Testis (tissue), 3 donors: ENCODE results near the gene SNX8. TPM values are rescaled to one million over a fixed set of nuclear protein-coding genes. Genes with fewer than 3 reads are reported as not detected.

Experiments used
- DNase-seq: peaks from one replicate; pipeline ENCODE4 v3.0.0-alpha.2; 2019
- H3K27ac ChIP-seq, 2 donors: fragments of 200-600 bp; sonication (generic); one replicate each; pipeline ENCODE4 v1.5.1; 2019
- H3K27me3 ChIP-seq: fragments of 200-600 bp; sonication (generic); one replicate; pipeline ENCODE4 v1.5.1; 2019
- H3K36me3 ChIP-seq: fragments of 200-600 bp; sonication (generic); one replicate; pipeline ENCODE4 v1.5.1; 2017; ENCODE audit warnings: low read depth; ENCODE audit errors: missing control alignments
- H3K4me1 ChIP-seq: fragments of 200-600 bp; sonication (generic); one replicate; pipeline ENCODE4 v1.5.1; 2019
- H3K4me3 ChIP-seq, 2 donors: fragments of 200-600 bp; sonication (generic); one replicate each; pipeline ENCODE4 v1.5.1; 2017 to 2019
- H3K9me3 ChIP-seq: fragments of 200-600 bp; sonication (generic); one replicate; pipeline ENCODE4 v1.5.1; 2017
- CTCF ChIP-seq, 3 experiments: fragments of 450-650 bp in 2 of 3; fragments of 200-600 bp in 1 of 3; sonication (generic) in 1 of 3; IDR thresholded peaks; one replicate each; pipeline ENCODE4 v1.5.1; 2016 to 2019; ENCODE audit warnings: antibody characterized with exemption in 3 of 3, mild to moderate bottlenecking in 2 of 3, moderate library complexity in 1 of 3
- POLR2A ChIP-seq: fragments of 450-650 bp; IDR thresholded peaks from one replicate; pipeline ENCODE4 v1.6.1; 2017; ENCODE audit warnings: antibody characterized with exemption, mild to moderate bottlenecking, moderate library complexity
- WGBS, 2 donors: methylation state at CpG; one replicate each; pipeline ENCODE4 v1.1.5; 2018; 5-methylcytosine and 5-hydroxymethylcytosine counted together
- intact Hi-C: fragments of 100-400 bp; cut with DNase I; formaldehyde crosslinking; loops from one replicate; pipeline ENCODE4 v1.15.1; 2023; ENCODE audit warnings: low total_unique reads
- polyA plus RNA-seq: library from polyadenylated mRNA; stranded (reverse); fragments of 350-450 nt; fragmentation: Illumina TruSeq; extraction: RNeasy Lipid Tissue Mini Kit (QIAGEN cat#74804); gene quantifications from one replicate; pipeline ENCODE4 v1.2.3, GENCODE V29; 2014; ENCODE audit warnings: low read depth, low replicate concordance; ENCODE audit not compliant: insufficient read depth
- total RNA-seq, 2 donors: library from RNA; depleted of rRNA; stranded (reverse); fragments of >200 nt; gene quantifications; one replicate each; pipeline ENCODE4 v1.2.3, GENCODE V29; 2016

Gene SNX8
- total and polyA plus RNA-seq, 3 donors from 2014 or later: 50.9 to 90.8 (median 66.8) TPM

- H3K36me3 ChIP-seq: no peaks in the 10 kb centered on the region
- H3K4me1 ChIP-seq: no peaks in the 10 kb centered on the region
- intact Hi-C loops: loop anchor here (10.0 kb wide), 1 partner anchor 92 kb away; no protein-coding TSS in a partner anchor
- H3K4me3 ChIP-seq: no peak overlapping the region
- DNase-seq: no peak
- H3K27me3 ChIP-seq: no peaks in the 10 kb centered on the region
- H3K27ac ChIP-seq: no peak overlapping the region
- 92 to 97% methylated on average over 5 to 9 of the region's 9 CpGs for WGBS, 2 donors
- TF ChIP-seq POLR2A (no peak), CTCF (IDR thresholded peaks at IDR 0.05) (no peak)
- H3K9me3 ChIP-seq: no peaks in the 10 kb centered on the region
Measured at GRCh38 chr7:2253021-2253420, 61.2 kb downstream of the SNX8 start.

- Histone ChIP-seq H3K36me3 (no peaks in the 10 kb centered on the region), H3K27me3 (no peaks in the 10 kb centered on the region), H3K4me1 (no peaks in the 10 kb centered on the region), H3K9me3 (no peaks in the 10 kb centered on the region), H3K4me3 (no peak overlapping the region), H3K27ac (no peak overlapping the region)
- WGBS, 2 donors: 68 to 83% methylated on average over 9 to 24 of the region's 24 CpGs
- DNase-seq: no peak
- intact Hi-C loops: loop anchor here (10.0 kb wide), 1 partner anchor 93 kb away; no protein-coding TSS in a partner anchor
- TF ChIP-seq POLR2A (no peak), CTCF (IDR thresholded peaks at IDR 0.05) (no peak)
Measured at GRCh38 chr7:2251841-2252771, 62.1 kb downstream of the SNX8 start.

- intact Hi-C loops: loop anchor here (10.0 kb wide), 1 partner anchor 93 kb away; no protein-coding TSS in a partner anchor
- Histone ChIP-seq H3K4me3 (no peak overlapping the region), H3K27me3 (no peaks in the 10 kb centered on the region), H3K36me3 (no peaks in the 10 kb centered on the region), H3K27ac (no peak overlapping the region), H3K9me3 (no peaks in the 10 kb centered on the region), H3K4me1 (no peaks in the 10 kb centered on the region)
- 68 to 72% methylated on average over 3 to 10 of the region's 10 CpGs for WGBS, 2 donors
- TF ChIP-seq CTCF (IDR thresholded peaks at IDR 0.05) (no peak), POLR2A (no peak)
- no peak for DNase-seq
Measured at GRCh38 chr7:2251381-2251780, 62.9 kb downstream of the SNX8 start.

DNA sequence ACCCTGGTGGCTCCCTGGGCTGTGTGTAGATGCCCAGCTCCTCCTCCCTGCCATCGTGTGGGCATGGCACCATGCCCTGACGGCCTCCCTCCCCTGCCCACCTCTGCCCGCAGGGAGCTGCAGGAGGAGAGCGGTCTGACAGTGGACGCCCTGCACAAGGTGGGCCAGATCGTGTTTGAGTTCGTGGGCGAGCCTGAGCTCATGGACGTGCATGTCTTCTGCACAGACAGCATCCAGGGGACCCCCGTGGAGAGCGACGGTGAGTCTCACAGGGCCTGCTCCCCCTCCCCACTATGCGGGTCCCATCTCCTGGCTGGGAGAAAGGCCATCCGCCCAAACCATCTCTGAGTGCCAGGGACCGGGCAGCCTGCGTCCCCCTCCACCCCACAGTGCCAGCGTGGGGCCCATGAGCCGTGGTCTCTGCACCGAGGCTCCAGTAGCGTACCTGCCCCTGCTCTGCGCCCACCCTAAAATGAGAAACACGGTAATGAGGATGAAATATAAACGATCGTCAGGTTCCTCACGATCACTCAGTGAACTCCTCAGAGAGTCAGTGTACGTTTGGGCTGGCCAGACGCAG, 64.4 kb downstream of the SNX8 start:
- Histone ChIP-seq H3K9me3 (no peaks in the 10 kb centered on the region), H3K27ac (no peak overlapping the region), H3K27me3 (no peaks in the 10 kb centered on the region), H3K36me3 (no peaks in the 10 kb centered on the region), H3K4me1 (no peaks in the 10 kb centered on the region), H3K4me3 (no peak overlapping the region)
- DNase-seq: no peak
- intact Hi-C loops: loop anchor here (10.0 kb wide), 1 partner anchor 95 kb away; no protein-coding TSS in a partner anchor
- WGBS, 2 donors: 74 to 83% methylated on average over 3 to 27 of the region's 27 CpGs
- TF ChIP-seq CTCF (IDR thresholded peaks at IDR 0.05) (no peak), POLR2A (no peak)
